CD4-positive, alpha-beta T cell treated with Interleukin-2 at 100 ng/mL for 4 hours (primary cell): ENCODE results near the gene CLDN6.
"Not testable (repeated sequence)": the region's sequence is repeated elsewhere in the genome, so short reads cannot be mapped to it uniquely, and the experiment has no call there.

Source experiments
- DNase-seq: peaks from one replicate; pipeline ENCODE4 v3.0.0-alpha.2; 2020; ENCODE audit warnings: low spot score

CLDN6 gene

GRCh38 chr16:3017794-3018506 lies at the start of gene CLDN6:
CLDN6 (minus strand) TSS chr16:3018183; CDS start chr16:3016021, 2,162 bp downstream.
- peak; percentile 27 for DNase-seq

- DNase-seq: no peak
Measured at GRCh38 chr16:3066440-3066748, 48.4 kb upstream of the CLDN6 start.

GRCh38 chr16:3065742-3066439 lies 47.9 kb upstream of the CLDN6 start:
- no peak for DNase-seq

- peak; percentile 82 for DNase-seq
Measured at GRCh38 chr16:3065069-3065741, 47.2 kb upstream of the CLDN6 start, which contains the start of gene IL32. IL32 (plus strand) TSS chr16:3065640; CDS start chr16:3065812, 172 bp downstream.

- DNase-seq: no peak
Measured at GRCh38 chr16:3063625-3064386, 45.8 kb upstream of the CLDN6 start.

- DNase-seq: no peak
Measured at GRCh38 chr16:3062553-3062952, 44.6 kb upstream of the CLDN6 start.

GRCh38 chr16:3060339-3061127 lies 42.5 kb upstream of the CLDN6 start:
- DNase-seq: no peak

GRCh38 chr16:3059723-3060242 lies 41.8 kb upstream of the CLDN6 start:
- DNase-seq: no peak

GRCh38 chr16:3059041-3059722 lies 41.2 kb upstream of the CLDN6 start:
- peak; percentile 88 for DNase-seq

- peak; percentile 49 for DNase-seq
Measured at GRCh38 chr16:3058139-3059030, 40.4 kb upstream of the CLDN6 start.

- DNase-seq: no peak
Measured at GRCh38 chr16:3057181-3058138, 39.5 kb upstream of the CLDN6 start.

- no peak for DNase-seq
Measured at GRCh38 chr16:3056336-3057180, 38.6 kb upstream of the CLDN6 start.

- not testable (repeated sequence) for DNase-seq
Measured at GRCh38 chr16:3055734-3056115, 37.7 kb upstream of the CLDN6 start.

GRCh38 chr16:3054965-3055733 lies 37.2 kb upstream of the CLDN6 start:
- no peak for DNase-seq

- DNase-seq: not testable (repeated sequence)
Measured at GRCh38 chr16:3053330-3053710, 35.3 kb upstream of the CLDN6 start.

GRCh38 chr16:3052571-3053329 lies 34.8 kb upstream of the CLDN6 start:
- not testable (repeated sequence) for DNase-seq
